ENCODE results near the gene SUPT5H.

Gene SUPT5H

DNA sequence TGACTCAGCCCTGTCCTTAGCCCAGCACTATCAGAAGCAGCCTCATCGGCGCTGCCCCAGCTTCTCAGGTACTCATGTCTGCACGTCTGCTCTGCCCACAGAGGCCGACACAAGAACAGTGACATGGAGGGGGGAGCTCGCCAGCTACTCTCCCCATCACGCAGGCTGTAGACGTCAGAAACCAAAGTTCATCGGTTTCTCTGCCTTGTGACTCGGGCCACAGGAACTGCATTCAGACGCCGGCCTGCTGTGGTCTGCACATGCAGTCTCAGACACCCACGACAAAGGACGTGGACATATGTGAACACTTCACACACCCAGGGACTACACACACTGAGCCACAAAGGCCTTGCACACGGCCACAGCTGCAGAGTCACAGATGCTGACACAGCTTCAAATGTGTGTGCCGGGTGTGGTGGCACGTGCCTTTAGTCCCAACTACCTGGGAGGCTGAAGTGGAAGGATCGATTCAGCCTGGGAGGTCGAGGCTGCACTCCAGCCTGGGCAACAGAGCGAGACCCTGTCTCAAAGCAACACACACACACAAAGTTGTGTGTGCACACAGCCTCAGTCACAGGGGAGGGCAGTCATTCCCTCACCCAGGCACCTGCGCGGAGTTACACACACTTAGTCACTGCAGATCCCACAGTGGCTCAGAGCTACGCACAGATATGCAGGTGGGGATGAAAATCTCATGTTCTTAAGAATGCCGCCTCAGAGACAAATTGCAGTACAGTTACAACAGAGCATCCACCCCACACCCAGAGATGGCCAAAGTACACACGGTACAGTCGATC lies 43.6 kb upstream of the SUPT5H start:
- TF ChIP-seq, protein P1, sequence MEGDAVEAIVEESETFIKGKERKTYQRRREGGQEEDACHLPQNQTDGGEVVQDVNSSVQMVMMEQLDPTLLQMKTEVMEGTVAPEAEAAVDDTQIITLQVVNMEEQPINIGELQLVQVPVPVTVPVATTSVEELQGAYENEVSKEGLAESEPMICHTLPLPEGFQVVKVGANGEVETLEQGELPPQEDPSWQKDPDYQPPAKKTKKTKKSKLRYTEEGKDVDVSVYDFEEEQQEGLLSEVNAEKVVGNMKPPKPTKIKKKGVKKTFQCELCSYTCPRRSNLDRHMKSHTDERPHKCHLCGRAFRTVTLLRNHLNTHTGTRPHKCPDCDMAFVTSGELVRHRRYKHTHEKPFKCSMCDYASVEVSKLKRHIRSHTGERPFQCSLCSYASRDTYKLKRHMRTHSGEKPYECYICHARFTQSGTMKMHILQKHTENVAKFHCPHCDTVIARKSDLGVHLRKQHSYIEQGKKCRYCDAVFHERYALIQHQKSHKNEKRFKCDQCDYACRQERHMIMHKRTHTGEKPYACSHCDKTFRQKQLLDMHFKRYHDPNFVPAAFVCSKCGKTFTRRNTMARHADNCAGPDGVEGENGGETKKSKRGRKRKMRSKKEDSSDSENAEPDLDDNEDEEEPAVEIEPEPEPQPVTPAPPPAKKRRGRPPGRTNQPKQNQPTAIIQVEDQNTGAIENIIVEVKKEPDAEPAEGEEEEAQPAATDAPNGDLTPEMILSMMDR (IDR thresholded peaks at IDR 0.05; ENCODE audit: low read depth, low read length) = no peak
- H3K4me3 ChIP-seq (ENCODE audit: low read depth, low read length) = peak overlapping the region; percentile 12
- DNase-seq (ENCODE audit: low read depth, low spot score) = peak; percentile 74
- in situ Hi-C loops (cut with HindIII; ENCODE audit: low sequenced_read_pairs) = no loop called here

DNA sequence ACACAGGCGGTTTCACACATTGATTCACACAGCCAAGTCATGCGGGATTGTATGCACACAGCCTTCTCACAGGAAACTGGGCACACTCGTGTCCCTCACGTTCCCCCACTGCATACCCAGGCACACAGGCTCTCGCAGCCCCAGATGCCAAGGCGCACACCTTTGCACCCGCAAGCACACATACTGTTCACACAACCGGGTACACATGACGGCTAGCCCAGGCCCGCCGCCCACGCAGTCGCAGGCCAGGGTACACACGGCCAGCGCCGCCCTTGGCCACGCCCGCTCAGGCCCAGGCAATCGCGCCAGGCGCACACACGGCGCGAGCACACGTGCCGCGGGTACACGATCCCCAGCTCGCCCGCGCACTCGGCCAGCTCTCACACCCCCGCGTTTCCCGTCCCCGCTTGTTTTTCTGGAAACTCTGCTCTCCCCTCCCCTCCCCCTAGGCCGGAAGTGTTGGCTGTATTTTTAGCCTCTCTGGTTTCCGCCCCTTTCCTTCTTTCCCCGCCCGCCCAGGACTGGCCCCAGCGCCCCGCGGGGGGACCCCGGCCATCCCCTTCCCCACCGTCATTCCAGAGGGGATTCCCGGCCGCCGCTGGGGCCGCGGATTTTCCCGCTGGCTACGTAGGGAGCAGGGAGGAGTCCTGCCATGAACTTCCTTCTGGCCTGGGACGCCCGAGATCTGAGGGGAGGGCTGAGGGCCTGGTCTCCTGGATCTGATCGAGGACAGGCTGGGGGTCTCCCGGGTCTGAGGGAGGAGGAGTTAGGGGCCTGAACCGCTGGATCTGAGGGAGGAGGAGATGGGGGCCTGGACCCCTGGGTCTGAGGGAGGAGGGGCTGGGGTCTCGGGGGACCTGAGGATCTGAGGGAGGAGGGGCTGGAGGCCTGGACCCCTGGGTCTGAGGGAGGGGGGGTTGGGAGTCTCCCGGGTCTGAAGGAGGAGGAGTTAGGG lies 42.8 kb upstream of the SUPT5H start:
- H3K4me3 ChIP-seq (ENCODE audit: low read depth, low read length) = peak overlapping the region; percentile 32
- DNase-seq (ENCODE audit: low read depth, low spot score) = peak; percentile 86
- in situ Hi-C loops (cut with HindIII; ENCODE audit: low sequenced_read_pairs) = no loop called here
- TF ChIP-seq, protein P1 (IDR thresholded peaks at IDR 0.05; ENCODE audit: low read depth, low read length) = no peak

DNA sequence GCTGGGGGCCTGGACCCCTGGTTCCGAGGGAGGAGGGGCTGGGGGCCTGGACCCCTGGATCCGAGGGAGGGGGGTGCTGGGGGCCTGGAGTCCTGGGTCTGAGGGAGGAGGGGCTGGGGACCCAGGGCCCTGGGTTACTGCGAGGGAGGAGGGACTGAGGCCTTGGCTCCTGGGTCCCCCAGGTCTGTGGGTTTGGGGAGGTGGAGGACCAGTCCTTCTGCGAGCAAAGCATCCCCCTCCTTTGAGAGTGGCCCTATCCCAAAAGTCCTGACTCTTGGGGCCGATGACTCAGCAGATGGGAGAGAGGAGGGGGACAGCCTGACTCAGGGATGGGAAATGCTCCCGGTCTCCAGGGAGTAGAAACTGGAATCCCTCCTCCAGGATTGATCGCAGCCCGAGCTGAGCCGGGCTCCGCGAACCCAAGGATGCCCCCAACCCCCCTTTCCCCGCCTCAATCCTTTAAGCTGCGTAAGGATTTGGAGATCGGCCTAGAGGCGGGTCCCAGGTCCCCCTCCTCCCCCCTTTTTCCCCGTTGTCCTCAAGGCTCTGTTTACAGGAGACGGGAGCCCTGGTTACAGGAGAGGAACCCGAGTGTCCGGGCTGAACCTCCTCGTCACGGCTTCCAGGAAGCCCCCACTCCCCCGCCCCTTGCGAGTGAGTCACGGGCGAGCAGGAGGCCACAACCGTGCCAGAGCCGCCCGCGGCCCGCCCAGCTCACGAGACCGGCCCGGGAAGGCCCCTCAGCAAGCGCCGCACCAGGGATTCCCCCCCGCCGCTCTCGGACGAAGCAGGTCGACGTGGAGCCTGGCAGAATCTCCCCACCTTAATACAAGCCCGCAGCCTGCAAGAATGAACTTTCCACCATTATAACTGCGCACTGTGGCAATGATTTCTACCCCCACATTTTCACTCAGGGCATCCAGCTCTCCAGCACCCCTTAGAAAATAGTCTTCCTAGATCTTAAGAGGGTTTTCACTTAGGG lies 41.8 kb upstream of the SUPT5H start:
- in situ Hi-C loops (cut with HindIII; ENCODE audit: low sequenced_read_pairs) = no loop called here
- H3K4me3 ChIP-seq (ENCODE audit: low read depth, low read length) = peak overlapping the region; percentile 32
- DNase-seq (ENCODE audit: low read depth, low spot score) = peak; percentile 99
- TF ChIP-seq, protein P1 (IDR thresholded peaks at IDR 0.05; ENCODE audit: low read depth, low read length) = no peak

DNA sequence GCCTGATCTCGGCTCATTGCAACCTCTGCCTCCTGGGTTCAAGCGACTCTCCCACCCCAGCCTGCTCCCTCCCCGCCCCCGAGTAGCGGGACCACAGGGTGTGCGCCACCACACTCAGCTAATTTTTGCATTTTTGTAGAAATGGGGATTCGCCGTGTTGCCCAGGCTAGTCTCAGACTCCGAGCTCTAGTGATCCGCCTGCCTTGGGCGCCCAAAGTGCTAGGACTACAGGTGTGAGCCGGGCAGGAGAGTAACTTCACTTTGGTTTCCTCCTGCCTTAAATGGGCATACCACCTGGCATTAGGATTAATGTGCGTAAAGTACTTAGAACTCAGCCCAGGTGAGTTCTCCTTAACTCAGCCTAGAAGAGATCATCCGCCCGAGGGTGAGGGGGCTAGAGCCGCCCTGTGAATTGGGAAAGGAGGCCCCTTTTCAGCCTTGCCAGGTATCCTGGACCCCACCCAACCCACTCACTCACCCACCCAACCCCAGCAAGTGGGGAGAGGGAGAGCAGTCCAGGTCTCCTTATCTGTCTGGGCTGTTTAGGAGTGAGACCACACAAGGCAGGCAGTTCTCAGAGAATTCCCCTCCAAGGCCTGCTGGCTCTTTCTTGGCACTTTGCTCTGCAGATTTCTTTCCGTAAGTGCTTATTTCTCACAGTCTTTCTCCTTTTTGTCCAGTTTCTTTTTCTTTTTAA lies 40.0 kb upstream of the SUPT5H start:
- no peak overlapping the region for H3K4me3 ChIP-seq (ENCODE audit: low read depth, low read length)
- TF ChIP-seq, protein P1 (IDR thresholded peaks at IDR 0.05; ENCODE audit: low read depth, low read length) = no peak
- no peak for DNase-seq (ENCODE audit: low read depth, low spot score)
- in situ Hi-C loops (cut with HindIII; ENCODE audit: low sequenced_read_pairs) = no loop called here

DNA sequence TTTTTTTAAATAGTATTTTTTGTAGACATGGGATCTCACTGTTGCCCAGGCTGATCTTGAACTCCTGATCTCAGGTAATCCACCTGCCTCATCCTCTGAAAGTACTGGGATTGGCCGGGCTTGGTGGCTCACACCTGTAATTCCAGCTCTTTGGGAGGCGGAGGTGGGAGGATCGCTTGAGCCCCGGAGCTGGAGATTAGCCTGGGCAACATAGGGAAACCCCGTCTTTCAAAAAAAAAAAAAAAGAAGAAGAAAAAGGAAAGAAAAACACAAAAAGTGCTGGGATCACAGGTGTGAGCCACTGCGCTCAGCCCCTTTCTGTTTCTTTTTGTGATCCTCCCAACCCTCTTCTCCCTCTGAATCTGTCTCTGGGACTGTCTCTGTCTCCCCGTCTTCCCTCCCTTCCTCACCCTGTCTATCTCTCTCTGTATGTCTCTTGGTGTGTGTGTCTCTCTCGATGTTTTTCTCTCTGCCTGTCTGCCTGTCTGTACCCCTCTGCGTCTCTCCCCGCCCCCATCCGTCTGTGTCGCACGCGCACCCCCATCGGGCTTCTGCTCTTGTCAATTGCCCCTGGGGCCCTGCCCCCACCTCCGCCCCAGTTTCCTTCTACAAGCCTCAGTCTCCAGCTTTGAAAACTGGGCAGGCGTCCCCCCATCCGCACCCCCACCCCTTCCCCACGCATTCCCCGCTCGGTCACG lies 39.3 kb upstream of the SUPT5H start:
- H3K4me3 ChIP-seq (ENCODE audit: low read depth, low read length) = peak overlapping the region; percentile 98
- in situ Hi-C loops (cut with HindIII; ENCODE audit: low sequenced_read_pairs) = no loop called here
- TF ChIP-seq, protein P1 (IDR thresholded peaks at IDR 0.05; ENCODE audit: low read depth, low read length) = no peak
- no peak for DNase-seq (ENCODE audit: low read depth, low spot score)

Data from astrocyte of the spinal cord (primary cell).